ENCODE results near the gene GOSR2.
"Not testable (repeated sequence)": the region's sequence is repeated elsewhere in the genome, so short reads cannot be mapped to it uniquely, and the experiment has no call there.

The GOSR2 gene

DNA sequence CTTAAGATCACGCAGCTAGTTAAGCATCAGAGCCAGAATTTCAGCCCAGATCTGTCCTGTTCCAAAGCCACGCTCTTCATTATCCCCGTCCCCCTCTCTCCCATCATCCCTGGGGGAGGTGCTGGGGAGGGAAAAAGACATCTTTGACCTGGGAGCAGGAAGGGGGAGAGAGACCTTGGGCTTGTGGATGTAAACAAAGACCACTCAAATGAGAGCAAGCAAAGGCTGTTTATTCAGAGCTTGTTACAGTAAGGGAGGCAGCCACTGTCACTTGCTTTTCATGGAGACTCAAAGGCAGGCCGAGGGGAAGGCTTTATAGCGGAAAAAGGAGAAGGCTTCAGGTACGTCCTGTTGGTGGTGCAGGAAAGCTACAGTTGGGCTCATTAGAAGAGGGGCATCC lies 59.6 kb downstream of the GOSR2 start:
- intact Hi-C loops (cut with DNase I) = no loop called here
- no peak for DNase-seq

DNA sequence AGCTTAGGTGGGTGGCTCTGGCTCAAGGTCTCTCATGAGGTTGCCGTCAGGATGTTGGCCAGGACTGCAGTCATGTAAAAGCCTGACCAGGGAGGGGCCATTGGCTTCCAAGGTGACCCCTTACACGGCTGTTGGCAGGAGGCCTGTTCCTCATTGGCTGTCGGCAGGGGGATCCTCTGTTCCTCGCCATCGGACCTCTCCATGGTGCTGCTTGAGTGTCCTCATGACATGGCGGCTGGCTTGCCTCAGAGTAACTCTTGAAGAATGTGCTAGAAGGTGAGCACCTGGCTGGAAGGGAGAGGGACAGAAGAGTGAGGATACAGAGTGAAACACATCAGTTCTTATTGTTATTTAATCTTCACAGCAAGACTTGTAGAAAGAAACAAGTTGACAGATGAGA lies 60.8 kb downstream of the GOSR2 start:
- DNase-seq = no peak
- intact Hi-C loops (cut with DNase I) = no loop called here

DNA sequence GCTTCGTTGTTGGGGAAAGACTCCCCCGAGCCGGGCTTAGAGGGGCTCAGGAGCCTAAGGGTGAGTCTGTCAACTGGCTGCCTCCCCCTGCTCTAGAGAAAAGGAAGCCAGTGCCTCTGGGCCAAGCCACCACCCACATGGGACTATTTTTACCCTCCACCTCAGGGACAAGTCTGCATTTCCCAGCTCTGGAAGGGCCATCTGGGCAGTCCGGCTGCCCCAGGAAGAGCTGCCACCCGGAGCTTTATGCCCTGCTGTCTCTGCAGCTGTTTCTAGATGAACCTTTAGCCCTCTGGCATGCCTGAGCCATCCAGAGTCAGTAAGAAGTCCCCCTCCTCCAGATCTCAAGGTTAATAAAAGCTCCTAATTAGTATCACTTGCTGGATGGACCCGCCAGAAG lies 61.4 kb downstream of the GOSR2 start:
- intact Hi-C loops (cut with DNase I) = no loop called here
- no peak for DNase-seq

DNA sequence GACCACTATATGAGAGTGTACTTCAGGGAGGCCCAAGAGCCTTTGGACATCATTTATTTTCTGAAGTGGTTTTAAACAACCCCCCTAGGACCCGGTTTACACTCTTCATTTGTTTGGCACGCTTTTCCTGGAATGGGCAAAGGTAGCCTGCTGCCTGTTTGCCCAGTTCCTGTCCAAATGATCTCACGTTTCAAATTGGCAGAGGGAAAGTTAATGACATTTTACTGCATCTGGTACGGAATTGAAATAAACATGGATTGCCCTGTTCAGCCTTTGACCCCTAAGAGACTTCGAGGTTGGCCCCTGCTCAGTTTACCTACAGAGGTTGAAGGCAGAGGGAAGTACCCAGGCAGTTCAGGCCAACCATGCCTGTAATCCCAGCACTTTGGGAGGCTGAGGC lies 61.9 kb downstream of the GOSR2 start:
- DNase-seq = no peak
- intact Hi-C loops (cut with DNase I) = no loop called here

DNA sequence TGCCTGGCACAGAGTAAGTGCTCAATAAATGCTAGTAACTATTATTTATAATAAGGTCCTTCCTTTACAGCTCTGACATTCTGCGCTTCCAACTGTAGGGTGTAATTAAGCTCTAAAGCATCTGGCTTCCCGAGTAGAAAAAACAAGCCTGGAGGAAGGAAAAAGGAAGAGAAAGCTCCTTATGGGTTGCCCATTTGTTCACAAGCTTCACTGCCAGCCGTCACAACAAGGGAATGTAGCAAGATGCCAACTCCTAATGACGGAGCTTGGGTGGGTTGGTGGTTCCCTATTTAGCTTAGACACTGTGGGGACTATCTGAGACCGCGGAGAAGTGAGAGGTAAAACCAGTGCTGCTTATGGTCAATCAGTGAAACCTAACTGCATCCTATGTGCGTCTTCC lies 63.4 kb downstream of the GOSR2 start:
- no peak for DNase-seq
- intact Hi-C loops (cut with DNase I) = no loop called here

DNA sequence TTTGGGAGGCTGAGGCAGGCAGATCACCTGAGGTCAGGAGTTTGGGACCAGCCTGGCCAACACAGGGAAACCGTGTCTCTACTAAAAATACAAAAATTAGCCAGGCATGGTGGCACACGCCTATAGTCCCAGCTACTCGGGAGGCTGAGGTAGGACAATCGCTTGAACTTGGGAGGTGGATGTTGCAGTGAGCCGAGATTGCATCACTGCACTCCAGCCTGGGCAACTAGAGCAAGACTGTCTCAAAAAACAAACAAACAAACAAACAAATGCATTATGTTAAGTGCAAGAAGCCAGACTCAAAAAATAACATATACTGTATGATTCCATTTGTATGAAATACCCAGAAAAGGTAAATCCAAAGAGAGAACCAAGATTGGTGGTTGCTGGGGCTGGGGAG lies 65.0 kb downstream of the GOSR2 start:
- DNase-seq = peak in 1 of 10 donors; percentile 17
- intact Hi-C loops (cut with DNase I) = not testable (repeated sequence)

DNA sequence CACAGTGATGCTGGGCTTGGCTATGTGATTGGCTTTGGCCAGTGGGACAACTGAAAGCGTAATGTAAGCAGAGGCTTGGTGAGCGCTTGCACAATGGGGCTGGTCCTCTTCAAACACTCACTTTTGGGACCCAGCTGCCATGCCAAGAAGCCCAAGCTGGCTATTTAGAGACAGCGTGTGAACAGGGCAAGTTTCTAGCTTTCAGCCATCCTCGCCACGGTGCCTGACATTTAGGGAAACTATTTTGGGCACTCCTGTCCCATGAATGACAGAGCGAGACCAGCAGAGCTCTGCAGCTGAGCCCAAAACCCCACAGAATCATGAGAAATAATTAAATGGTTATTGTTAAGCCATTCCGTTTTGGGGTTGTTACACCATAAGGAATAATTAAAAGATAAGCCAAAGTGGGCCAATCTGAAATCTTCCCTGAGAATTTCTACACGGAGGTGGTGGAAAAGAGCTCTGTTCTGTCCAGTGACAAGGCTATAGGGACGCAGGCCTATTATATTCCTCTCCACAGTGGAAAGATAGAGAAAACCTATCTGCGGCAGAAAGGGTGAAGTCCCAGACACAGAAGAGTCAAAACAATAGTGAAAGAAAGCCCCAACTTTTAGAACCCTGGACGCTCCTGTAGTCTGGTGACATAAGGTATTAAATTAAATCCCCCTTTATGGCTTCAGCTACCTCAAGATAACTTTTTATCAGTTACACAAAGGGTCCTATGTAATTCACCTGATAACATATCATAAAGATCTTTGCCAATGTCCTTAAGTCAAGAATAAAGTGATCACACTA lies 66.9 kb downstream of the GOSR2 start:
- intact Hi-C loops (cut with DNase I) = no loop called here
- no peak for DNase-seq

DNA sequence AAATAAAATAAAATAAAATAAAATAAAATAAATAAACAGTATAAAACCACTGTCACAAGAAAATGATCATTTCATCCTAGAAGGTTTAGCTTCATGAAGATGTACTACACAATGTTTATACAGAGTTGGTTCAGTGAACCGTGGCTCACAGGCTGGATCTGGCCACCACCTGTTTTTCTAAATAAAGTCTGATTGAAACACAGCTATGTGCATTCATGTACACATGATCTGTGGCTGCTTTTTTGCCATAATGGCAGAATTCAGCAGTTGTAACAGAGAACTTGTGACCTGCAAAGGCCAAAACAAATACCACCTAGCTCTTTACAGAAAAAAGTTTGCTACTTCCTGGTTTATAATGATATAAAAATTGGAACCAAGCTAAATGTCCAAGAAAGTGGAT lies 68.7 kb downstream of the GOSR2 start:
- DNase-seq = no peak
- intact Hi-C loops (cut with DNase I) = no loop called here
